Aorta (tissue), 5 donors: ENCODE results near the gene ALDOA. TPM values are rescaled to one million over a fixed set of nuclear protein-coding genes. Genes with fewer than 3 reads are reported as not detected.

Experiments
- ATAC-seq: fragments of 200-7000 bp; cut with Tn5 transposase; one replicate; pipeline ENCODE4 v1.9.1; 2022; ENCODE audit warnings: moderate library complexity; ENCODE audit not compliant: low FRiP score
- DNase-seq, 2 donors: peaks; one replicate each; pipeline ENCODE4 v3.0.0-alpha.2; 2020
- H3K27ac ChIP-seq, 2 donors: one replicate each; pipeline ENCODE4 v1.5.1; 2013; ENCODE audit warnings: low read length in 2 of 2, mild to moderate bottlenecking in 2 of 2, moderate library complexity in 2 of 2, control low read depth in 1 of 2, inconsistent platforms in 1 of 2, low read depth in 1 of 2
- H3K27me3 ChIP-seq, 2 donors: one replicate each; pipeline ENCODE4 v1.6.1; 2013; ENCODE audit warnings: control low read depth in 1 of 2, low read length in 1 of 2, mild to moderate bottlenecking in 1 of 2, moderate library complexity in 1 of 2; ENCODE audit not compliant: insufficient read depth in 2 of 2, control insufficient read depth in 1 of 2
- H3K36me3 ChIP-seq, 2 donors: one replicate each; pipeline ENCODE4 v1.6.1; 2013; ENCODE audit warnings: control low read depth in 1 of 2, low read length in 1 of 2, mild to moderate bottlenecking in 1 of 2; ENCODE audit not compliant: insufficient read depth in 2 of 2, control insufficient read depth in 1 of 2
- H3K4me1 ChIP-seq, 2 donors: one replicate each; pipeline ENCODE4 v1.6.1; 2013; ENCODE audit warnings: low read length in 2 of 2, control low read depth in 1 of 2, mild to moderate bottlenecking in 1 of 2, moderate library complexity in 1 of 2; ENCODE audit not compliant: insufficient read depth in 2 of 2, control insufficient read depth in 1 of 2
- H3K4me3 ChIP-seq, 2 donors: one replicate each; pipeline ENCODE4 v1.5.1; 2013; ENCODE audit warnings: low read length in 2 of 2, control low read depth in 1 of 2, mild to moderate bottlenecking in 1 of 2
- H3K9me3 ChIP-seq: one replicate; pipeline ENCODE4 v1.6.1; 2013; ENCODE audit warnings: mild to moderate bottlenecking, low read length; ENCODE audit not compliant: control insufficient read depth
- WGBS, 2 donors: extraction: QIAGEN DNeasy Blood & Tissue Kit; methylation state at CpG; one replicate each; pipeline ENCODE4 v1.1.7; 2013; 5-methylcytosine and 5-hydroxymethylcytosine counted together
- intact Hi-C, 2 donors: fragments of 100-400 bp; cut with DNase I; formaldehyde crosslinking; loops; one replicate each; pipeline versions ENCODE4 v1.14.2 to v1.15.0; 2022
- polyA plus RNA-seq, 2 donors: library from polyadenylated mRNA; stranded (reverse); fragments of 200-250 nt; gene quantifications; one replicate each; pipeline ENCODE4 v1.2.3, GENCODE V29; 2013
- total RNA-seq, 2 donors: library from RNA; stranded (reverse); fragmentation: NEBNext Ultra II Directional; extraction: Animal tissue kit (Norgen Biotek cat#: 25700); gene quantifications; one replicate each; pipeline ENCODE4 v1.2.1, GENCODE V29; 2021
- donor health status: healthy with polysubstance abuse.
- donor health status: Bipolar disorder and iron deficiency.
- donor health status: DM: no; HTN: no; CAD: no.
- donor health status: DM: no; HTN: no; CAD: no.
- donor health status: DM: yes; HTN: yes; CAD: no.

ALDOA gene
- total and polyA plus RNA-seq, 4 donors = 494 to 861 (median 706) TPM

DNA sequence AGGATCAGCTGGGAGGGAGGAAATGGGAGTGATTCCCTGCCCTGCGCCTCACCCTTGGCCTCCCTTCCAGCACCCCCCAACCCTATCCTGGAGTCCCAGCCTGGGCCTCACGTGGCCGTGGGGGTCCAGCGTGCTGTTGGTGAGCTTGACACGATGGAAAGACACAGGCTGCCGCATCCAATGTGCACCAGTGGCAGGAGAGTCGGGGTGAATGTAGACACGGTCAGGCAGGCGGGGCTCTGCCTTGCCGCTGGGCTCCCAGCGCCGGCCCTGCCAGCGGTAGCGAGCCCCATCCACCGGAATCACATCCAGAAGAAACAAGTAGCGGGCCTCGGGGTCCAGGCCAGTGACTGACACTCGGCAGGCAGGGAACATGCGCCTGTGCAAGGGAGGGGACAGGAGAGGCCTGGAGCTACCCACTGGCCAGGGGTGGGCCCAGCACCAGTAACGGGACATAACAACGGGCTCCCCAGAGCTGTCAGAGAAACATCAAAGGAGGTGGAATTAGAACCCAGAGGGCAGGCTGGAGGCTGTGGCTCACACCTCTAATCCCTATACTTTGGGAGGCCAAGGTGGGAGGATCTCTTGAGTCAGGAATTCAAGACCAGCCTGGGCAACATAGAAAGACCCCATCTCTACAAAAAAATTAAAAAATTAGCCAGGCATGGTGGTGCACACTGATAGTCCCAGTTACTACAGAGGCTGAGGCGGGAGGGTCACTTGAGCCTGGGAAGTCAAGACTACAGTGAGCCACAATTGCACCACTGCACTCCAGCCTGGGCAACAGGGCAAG lies 23.5 kb downstream of the ALDOA start:
- no peak overlapping the region for H3K4me3 ChIP-seq
- 75 to 76% methylated on average over 22 of the region's 22 CpGs for WGBS, 2 donors
- no peaks in the 10 kb centered on the region for H3K27me3 ChIP-seq
- no peak overlapping the region for H3K27ac ChIP-seq
- H3K36me3 ChIP-seq = peaks cover 0 to 6% of the 10 kb centered on the region in 2 donors
- intact Hi-C loops = no loop called here
- DNase-seq (no peak), ATAC-seq (no peak)
- H3K9me3 ChIP-seq = no peaks in the 10 kb centered on the region
- no peaks in the 10 kb centered on the region for H3K4me1 ChIP-seq

DNA sequence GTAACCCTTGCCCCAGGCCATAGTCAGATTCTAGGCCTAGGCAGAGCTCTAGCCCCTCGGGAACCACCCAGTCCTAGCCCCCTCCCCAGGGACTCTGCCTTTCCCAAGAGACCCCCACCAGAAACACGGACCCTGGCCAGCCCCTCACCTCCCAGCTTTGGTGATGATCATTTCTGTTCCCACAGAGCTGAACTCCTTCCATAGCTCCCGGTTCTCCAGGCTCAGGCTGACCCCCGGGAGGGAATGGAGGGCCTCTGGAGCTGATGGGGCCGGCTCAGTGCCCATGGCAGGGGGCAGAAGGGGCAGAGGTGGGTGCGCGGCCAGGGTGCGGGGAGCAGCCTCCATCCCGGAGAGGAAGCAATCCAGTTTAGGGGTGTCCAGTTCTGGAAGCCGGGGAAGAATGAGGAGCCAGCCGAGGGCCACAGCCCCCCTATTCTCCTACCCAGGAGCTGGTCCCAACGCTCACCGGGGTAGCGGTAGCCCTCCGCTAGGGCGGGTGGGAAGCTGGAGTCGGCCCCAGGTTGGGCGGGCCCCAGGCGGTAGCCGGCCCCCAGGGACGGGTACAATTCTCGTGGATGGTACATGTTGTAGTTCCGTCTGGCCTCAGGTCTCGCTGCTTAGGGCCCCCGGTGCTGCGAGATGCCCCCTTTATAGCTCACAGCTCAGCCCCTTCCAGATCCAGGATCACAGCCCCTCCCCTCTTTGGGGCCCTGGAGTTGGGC lies 25.2 kb downstream of the ALDOA start:
- Histone ChIP-seq H3K9me3 (no peaks in the 10 kb centered on the region), H3K36me3 (peaks cover 0 to 2% of the 10 kb centered on the region in 2 donors), H3K27me3 (no peaks in the 10 kb centered on the region), H3K4me3 (no peak overlapping the region), H3K27ac (no peak overlapping the region), H3K4me1 (no peaks in the 10 kb centered on the region)
- DNase-seq (no peak), ATAC-seq (no peak)
- intact Hi-C loops = loop anchor here in 1 of 2 donors (10.0 kb wide), 1 partner anchor 314 kb away; the partner anchor contains the start of gene ZNF771
- WGBS, 2 donors = 66 to 67% methylated on average over 26 of the region's 26 CpGs

DNA sequence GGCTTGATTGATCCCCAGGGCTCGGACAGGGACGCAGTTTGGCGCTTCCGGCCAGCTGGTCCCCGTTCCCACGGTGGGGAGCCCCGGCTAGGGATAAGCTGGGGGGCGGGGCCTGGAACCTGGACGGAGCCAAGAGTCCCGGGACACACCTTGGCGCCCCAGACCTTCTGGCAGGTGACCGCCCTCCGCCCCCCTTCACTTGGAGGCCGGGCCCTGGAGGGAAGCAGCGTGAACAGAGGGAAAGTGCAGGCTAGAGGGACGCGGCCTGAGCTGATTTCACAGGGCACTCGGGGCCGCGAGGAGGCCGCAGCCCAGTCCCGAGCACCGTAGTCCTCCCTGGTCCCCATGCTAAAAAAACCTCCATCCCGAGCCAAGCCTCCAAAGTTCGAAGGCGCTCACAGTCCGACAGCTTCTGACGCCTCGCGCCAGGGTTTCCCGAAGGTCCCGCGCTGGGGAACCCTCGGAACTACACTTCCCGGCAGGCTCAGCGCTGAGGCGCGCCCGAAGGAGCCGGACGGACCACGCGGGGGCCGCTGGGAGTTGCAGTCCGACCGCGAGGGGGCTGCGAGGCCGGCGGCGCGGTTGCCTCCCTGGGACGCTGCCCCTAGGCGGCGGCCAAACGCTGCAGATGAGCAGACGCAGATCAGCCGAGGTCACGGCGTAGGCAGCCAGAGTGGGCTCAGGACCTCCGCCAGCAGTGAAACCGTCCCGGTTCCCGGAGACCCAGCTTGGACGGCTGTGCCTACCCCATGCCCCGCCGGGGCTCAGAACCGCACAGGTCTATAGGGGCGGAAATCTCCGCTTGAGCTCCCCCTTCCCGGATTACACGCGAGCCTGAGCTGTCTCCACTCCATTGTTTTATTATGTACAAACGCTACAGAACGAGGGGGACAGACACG lies 26.2 kb downstream of the ALDOA start, which contains the start of gene TBX6:
Gene TBX6, minus strand, starts transcription at position 451 of the 899 bp plus-strand sequence. CDS start 731 bp downstream, outside the sequence.
- Histone ChIP-seq H3K27me3 (no peaks in the 10 kb centered on the region), H3K4me3 (peak within 1 kb of the TSS; percentile 0 to 15), H3K4me1 (no peaks in the 10 kb centered on the region), H3K27ac (peak within 1 kb of the TSS in 1 of 2 donors; percentile 29), H3K36me3 (peaks cover 0 to 2% of the 10 kb centered on the region in 2 donors), H3K9me3 (no peaks in the 10 kb centered on the region)
- WGBS, 2 donors = 1 to 2% methylated on average over 72 to 76 of the region's 76 CpGs
- intact Hi-C loops = loop anchor here in 1 of 2 donors (10.0 kb wide), 1 partner anchor 313 kb away; the partner anchor contains the start of gene ZNF771
- peak; percentile 95 for ATAC-seq
- DNase-seq = peak; percentile 96 to 98

DNA sequence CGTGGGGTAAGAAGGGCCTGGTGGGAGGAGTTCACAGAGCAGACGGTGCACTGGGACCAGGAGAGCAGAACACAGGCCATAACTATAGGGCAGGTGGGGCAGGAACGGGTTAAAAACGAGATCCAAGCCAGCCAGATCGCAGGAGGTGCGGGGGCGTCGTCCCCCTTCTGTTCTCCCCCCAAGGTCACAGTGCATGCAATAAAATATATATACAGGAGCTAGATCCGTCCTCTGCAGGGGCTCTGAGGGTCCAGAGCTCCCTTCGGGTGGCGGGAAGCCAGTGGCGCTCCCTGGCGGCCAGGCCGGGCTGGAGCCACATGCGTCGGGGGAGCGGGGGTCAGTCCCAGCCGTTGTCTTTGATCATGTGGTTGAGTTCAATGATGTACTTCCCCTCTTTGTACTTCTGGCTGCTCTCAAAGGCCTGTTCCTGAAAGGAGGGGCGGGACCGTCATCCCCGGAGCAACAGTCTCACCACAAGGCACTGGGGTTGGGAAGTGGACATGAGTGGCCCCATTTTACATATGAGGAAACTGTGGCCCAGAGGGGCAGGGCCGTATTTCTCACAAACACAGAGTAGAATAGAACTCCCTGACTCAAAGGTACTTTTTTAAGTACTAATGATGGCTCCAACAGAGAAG lies 26.9 kb downstream of the ALDOA start:
- WGBS, 2 donors = 18 to 23% methylated on average over 22 of the region's 22 CpGs

DNA sequence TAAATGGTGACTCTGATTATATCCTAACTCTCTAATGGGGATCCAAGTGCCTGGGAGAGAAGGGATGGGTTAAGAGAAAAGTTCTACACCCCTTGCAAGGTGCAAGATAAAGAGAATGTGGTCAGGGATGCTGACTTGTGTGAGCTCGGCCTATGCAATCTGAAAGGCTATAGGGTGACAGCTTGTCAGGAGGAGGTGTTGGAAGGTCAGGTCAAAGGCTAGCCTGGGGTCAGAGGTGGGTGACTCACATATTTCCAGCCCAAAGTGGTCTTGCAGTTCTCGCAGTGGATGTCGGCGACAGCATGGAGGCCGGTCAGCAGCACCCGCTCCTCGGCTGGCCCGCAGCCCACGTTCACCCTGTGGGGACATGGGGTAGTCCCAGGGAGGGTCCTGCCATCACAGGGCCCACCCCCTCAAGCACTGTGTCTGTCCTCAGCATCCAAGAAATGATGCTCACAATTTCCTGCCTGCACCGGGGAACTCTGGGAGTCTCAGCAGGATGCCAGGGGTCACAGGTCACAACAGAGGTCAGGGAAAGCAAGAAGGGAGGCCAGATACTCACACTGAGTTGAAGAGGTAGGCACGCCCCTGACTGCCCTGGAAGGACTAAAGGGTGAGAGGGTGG lies 29.1 kb downstream of the ALDOA start:
- H3K27me3 ChIP-seq = no peaks in the 10 kb centered on the region
- H3K36me3 ChIP-seq = peaks cover 0 to 2% of the 10 kb centered on the region in 2 donors
- no peak for DNase-seq
- H3K27ac ChIP-seq = peak overlapping the region in 1 of 2 donors; percentile 66
- no peak for ATAC-seq
- 73 to 81% methylated on average over 11 of the region's 11 CpGs for WGBS, 2 donors
- H3K4me1 ChIP-seq = no peaks in the 10 kb centered on the region
- peak overlapping the region in 1 of 2 donors; percentile 79 for H3K4me3 ChIP-seq
- intact Hi-C loops = loop anchor here in 1 of 2 donors (10.0 kb wide), 1 partner anchor 310 kb away; the partner anchor contains the start of gene ZNF771
- H3K9me3 ChIP-seq = no peaks in the 10 kb centered on the region

More for the DNA sequence above, 26.9 kb downstream of the ALDOA start:
- intact Hi-C loops = loop anchor here in 1 of 2 donors (10.0 kb wide), 1 partner anchor 312 kb away; the partner anchor contains the start of gene ZNF771
- Histone ChIP-seq H3K9me3 (no peaks in the 10 kb centered on the region), H3K36me3 (peaks cover 0 to 2% of the 10 kb centered on the region in 2 donors), H3K27me3 (no peaks in the 10 kb centered on the region), H3K4me1 (no peaks in the 10 kb centered on the region), H3K27ac (peak overlapping the region in 1 of 2 donors; percentile 29), H3K4me3 (no peak overlapping the region)
- ATAC-seq (peak; percentile 74), DNase-seq (peak; percentile 89 to 92)

- Histone ChIP-seq H3K27ac (peak overlapping the region; percentile 45 to 66), H3K9me3 (no peaks in the 10 kb centered on the region), H3K27me3 (no peaks in the 10 kb centered on the region), H3K36me3 (peaks cover 0 to 2% of the 10 kb centered on the region in 2 donors), H3K4me1 (no peaks in the 10 kb centered on the region), H3K4me3 (peak overlapping the region; percentile 79 to 82)
- ATAC-seq (no peak), DNase-seq (no peak)
- 13 to 14% methylated on average over 40 to 47 of the region's 47 CpGs for WGBS, 2 donors
- intact Hi-C loops = loop anchor here in 1 of 2 donors (2.0 to 10.0 kb wide), 2 partner anchors 25 to 309 kb away; partner anchors contain the start of gene ZNF771
Observed at GRCh38 chr16:30095166-30096078, 29.9 kb downstream of the ALDOA start.
